ENCODE data around the gene RHEBL1. TPM values are rescaled to one million over a fixed set of nuclear protein-coding genes. Genes with fewer than 3 reads are reported as not detected.
"Not testable (repeated sequence)": the region's sequence is repeated elsewhere in the genome, so short reads cannot be mapped to it uniquely, and the experiment has no call there.

Gene RHEBL1
- total and polyA plus RNA-seq, 3 experiments from 2014 or later, result 8.0 to 10.2 (median 10.1) TPM

DNA sequence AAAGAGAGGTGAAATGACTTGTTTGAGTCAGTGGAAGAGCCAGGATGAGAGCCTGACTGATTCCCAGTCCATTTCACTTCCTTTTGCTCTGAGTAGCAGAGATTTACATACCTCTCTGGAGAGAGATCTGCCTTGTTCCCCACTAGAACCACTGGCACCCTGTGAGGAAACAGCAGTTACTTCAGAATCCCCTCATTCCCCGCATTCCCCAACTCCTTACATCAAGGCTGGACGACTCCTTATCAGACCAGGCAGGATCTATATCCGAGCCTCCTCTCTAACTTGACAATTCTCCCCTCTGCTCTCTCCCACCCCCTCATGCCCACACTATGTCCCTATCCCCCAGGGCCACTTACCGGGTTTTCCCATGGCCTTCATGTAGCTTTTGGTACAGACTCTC, 3.7 kb downstream of the RHEBL1 start:
- peaks cover 21% of the 10 kb centered on the region for H3K4me1 ChIP-seq (ENCODE audit: insufficient read depth, low read length)
- H3K4me3 Mint-ChIP-seq, result peak overlapping the region in 1 of 7 donors; percentile 30
- no peak for DNase-seq
- peak overlapping the region in 5 of 8 donors; percentile 16 to 92 (median 35) for H3K27ac Mint-ChIP-seq
- no peaks in the 10 kb centered on the region for H3K9me3 Mint-ChIP-seq
- no peak overlapping the region for H3K27ac ChIP-seq (ENCODE audit: low read depth, low read length)
- H3K27me3 Mint-ChIP-seq, result peaks cover 0 to 2% of the 10 kb centered on the region in 2 donors
- H3K4me1 Mint-ChIP-seq, result peaks cover 26 to 32% (median 31%) of the 10 kb centered on the region in 3 donors
- H3K9me3 ChIP-seq (ENCODE audit: low read length), result no peaks in the 10 kb centered on the region
- H3K36me3 ChIP-seq (ENCODE audit: insufficient read depth, low read length), result no peaks in the 10 kb centered on the region
- no peaks in the 10 kb centered on the region for H3K27me3 ChIP-seq (ENCODE audit: insufficient read depth, low read length, poor library complexity, severe bottlenecking)
- no peak overlapping the region for H3K4me3 ChIP-seq (ENCODE audit: low read length)
- CTCF ChIA-PET, result interaction anchor here (3.8 to 7.7 kb wide), 3 partner anchors 20 to 33 kb away, joined by 48 to 111 read pairs (median 62); partner anchors contain the start of gene DHH
- POLR2A ChIA-PET, result no interaction called here
- H3K36me3 Mint-ChIP-seq, result peaks cover 0 to 9% (median 0%) of the 10 kb centered on the region in 3 donors

GRCh38 chr12:49064767-49065152, 5.0 kb downstream of the RHEBL1 start:
- Histone ChIP-seq H3K4me1 (ENCODE audit: insufficient read depth, low read length) (peaks cover 19% of the 10 kb centered on the region), H3K4me3 (ENCODE audit: low read length) (no peak overlapping the region), H3K27ac (ENCODE audit: low read depth, low read length) (no peak overlapping the region), H3K27me3 (ENCODE audit: insufficient read depth, low read length, poor library complexity, severe bottlenecking) (no peaks in the 10 kb centered on the region), H3K9me3 (ENCODE audit: low read length) (no peaks in the 10 kb centered on the region), H3K36me3 (ENCODE audit: insufficient read depth, low read length) (no peaks in the 10 kb centered on the region)
- no peak for DNase-seq
- Mint-ChIP-seq H3K36me3 (peaks cover 0 to 13% (median 0%) of the 10 kb centered on the region in 3 donors), H3K4me1 (peaks cover 22 to 30% (median 26%) of the 10 kb centered on the region in 3 donors), H3K4me3 (no peak overlapping the region), H3K27ac (peak overlapping the region in 3 of 8 donors; percentile 4 to 46 (median 28)), H3K27me3 (peaks cover 0 to 5% of the 10 kb centered on the region in 2 donors), H3K9me3 (no peaks in the 10 kb centered on the region)
- POLR2A ChIA-PET, result interaction anchor here (2.2 kb wide), 1 partner anchor 124 kb away, joined by 5 read pairs; the partner anchor contains the start of gene TUBA1A
- CTCF ChIA-PET, result interaction anchor here (0.7 to 7.7 kb wide), 20 partner anchors 8 to 170 kb away, joined by 3 to 111 read pairs (median 7); partner anchors contain the start of genes DHH, TUBA1A, TUBA1B and WNT1

- peaks cover 35% of the 10 kb centered on the region for H3K4me1 ChIP-seq (ENCODE audit: insufficient read depth, low read length)
- POLR2A ChIA-PET; H3K4me3 ChIP-seq (ENCODE audit: low read length); H3K36me3 ChIP-seq (ENCODE audit: insufficient read depth, low read length); H3K27ac ChIP-seq (ENCODE audit: low read depth, low read length); H3K27me3 ChIP-seq (ENCODE audit: insufficient read depth, low read length, poor library complexity, severe bottlenecking); H3K9me3 Mint-ChIP-seq; H3K9me3 ChIP-seq (ENCODE audit: low read length); H3K27me3 Mint-ChIP-seq; DNase-seq: not testable (repeated sequence)
- CTCF ChIA-PET, result interaction anchor here (5.2 to 7.7 kb wide), 2 partner anchors 24 to 32 kb away, joined by 62 to 111 read pairs; partner anchors contain the start of gene DHH
- H3K36me3 Mint-ChIP-seq, result peaks cover 0 to 19% (median 0%) of the 10 kb centered on the region in 3 donors
- H3K4me1 Mint-ChIP-seq, result peaks cover 31 to 44% (median 39%) of the 10 kb centered on the region in 3 donors
- peak overlapping the region in 4 of 8 donors; percentile 26 to 68 (median 44) for H3K27ac Mint-ChIP-seq
- H3K4me3 Mint-ChIP-seq, result peak overlapping the region in 5 of 7 donors; percentile 11 to 97 (median 47)
Observed at GRCh38 chr12:49061916-49062315, 7.9 kb downstream of the RHEBL1 start.

DNA sequence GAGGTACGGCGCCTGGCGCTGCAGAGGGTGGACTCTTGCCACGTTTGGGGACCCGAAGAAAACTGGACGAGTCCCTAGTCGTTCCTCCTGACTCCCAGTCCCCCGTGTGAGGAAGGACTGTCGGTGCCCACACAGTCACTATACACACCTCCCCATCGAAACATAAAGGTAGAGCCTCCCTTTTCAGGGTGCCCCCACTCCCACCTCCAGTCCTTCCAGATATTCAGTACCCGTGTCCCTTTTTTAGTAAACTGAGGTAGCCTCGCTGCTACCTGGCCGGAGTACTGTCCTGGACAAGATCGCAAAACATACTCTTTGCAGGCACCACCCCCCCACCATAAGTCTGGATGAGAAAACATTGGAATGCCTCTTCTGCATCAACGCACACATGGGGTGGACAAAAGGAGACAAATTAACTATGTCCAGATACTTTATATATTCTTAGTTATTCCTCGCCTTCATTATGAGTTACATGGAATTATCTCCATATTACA, 8.6 kb downstream of the RHEBL1 start:
- Mint-ChIP-seq H3K4me1 (peaks cover 38 to 51% (median 46%) of the 10 kb centered on the region in 3 donors), H3K9me3 (no peaks in the 10 kb centered on the region), H3K27ac (peak overlapping the region; percentile 68 to 100 (median 97)), H3K27me3 (peaks cover 0 to 5% of the 10 kb centered on the region in 2 donors), H3K4me3 (peak overlapping the region; percentile 92 to 99 (median 95)), H3K36me3 (peaks cover 0 to 17% (median 0%) of the 10 kb centered on the region in 3 donors)
- no peak for DNase-seq
- ChIA-PET POLR2A (interaction anchor here (1.0 to 1.5 kb wide), 2 partner anchors 9 to 174 kb away, joined by 4 to 7 read pairs; partner anchors contain the start of gene RHEBL1), CTCF (interaction anchor here (0.8 to 7.7 kb wide), 3 partner anchors 8 to 27 kb away, joined by 3 to 111 read pairs (median 8); partner anchors contain the start of gene RHEBL1)
- Histone ChIP-seq H3K27me3 (ENCODE audit: insufficient read depth, low read length, poor library complexity, severe bottlenecking) (no peaks in the 10 kb centered on the region), H3K9me3 (ENCODE audit: low read length) (no peaks in the 10 kb centered on the region), H3K36me3 (ENCODE audit: insufficient read depth, low read length) (no peaks in the 10 kb centered on the region), H3K4me3 (ENCODE audit: low read length) (peak overlapping the region; percentile 83), H3K27ac (ENCODE audit: low read depth, low read length) (peak overlapping the region; percentile 90), H3K4me1 (ENCODE audit: insufficient read depth, low read length) (peaks cover 42% of the 10 kb centered on the region)

DNA sequence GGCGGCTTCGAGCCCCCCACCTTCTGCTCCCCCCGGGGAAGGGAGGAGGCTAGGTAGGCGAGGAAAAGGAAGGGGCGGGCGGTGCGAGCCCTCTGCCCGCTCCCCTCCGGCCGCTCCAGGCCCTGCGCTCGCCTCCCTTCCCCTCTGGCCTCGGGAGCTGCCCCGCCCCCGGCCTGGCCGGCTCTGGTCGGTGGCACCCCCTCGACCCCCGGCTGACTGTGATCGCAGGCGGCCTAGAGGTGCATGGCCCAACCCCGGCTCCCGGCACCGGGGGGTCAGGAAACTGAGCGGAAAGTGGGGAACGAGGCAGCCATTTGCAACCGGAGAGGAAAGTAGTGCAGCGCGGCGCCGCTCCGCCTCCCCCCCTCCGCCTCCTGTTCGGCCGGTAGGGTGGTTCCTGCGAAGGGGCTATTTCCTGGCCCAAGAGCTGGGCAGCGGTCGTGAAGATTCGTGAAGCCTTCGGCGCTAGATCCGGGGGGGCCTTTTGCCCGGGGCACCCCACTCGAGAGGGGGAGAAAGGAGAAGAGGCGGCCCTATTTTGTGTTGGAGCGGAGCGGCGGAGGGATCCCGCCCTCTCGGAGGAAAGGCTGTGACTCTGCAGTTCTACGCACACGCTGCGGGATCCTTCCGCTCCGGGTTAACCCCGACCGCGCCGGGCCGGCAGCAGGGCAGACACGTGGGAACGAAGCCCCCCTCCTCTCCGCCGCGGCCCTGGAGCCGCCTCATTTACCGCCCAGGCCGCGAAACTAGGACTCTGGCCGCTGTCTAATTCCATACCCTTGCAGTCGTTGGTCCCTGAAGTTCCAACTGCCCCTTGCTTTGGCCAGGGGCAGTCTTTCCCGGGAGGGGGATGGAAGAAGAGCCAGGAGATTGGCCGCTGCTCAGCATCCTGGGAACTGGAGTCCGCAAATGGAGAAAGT, 9.3 kb downstream of the RHEBL1 start, which contains the start of gene KMT2D:
Gene KMT2D (minus strand): TSS at position 558 of the 920 bp plus-strand sequence. CDS start 5,470 bp downstream, outside the sequence.
- H3K27ac Mint-ChIP-seq, result peak within 1 kb of the TSS; percentile 79 to 100 (median 97)
- DNase-seq, result peak; percentile 80 to 93 (median 89)
- Histone ChIP-seq H3K36me3 (ENCODE audit: insufficient read depth, low read length) (no peaks in the 10 kb centered on the region), H3K27me3 (ENCODE audit: insufficient read depth, low read length, poor library complexity, severe bottlenecking) (no peaks in the 10 kb centered on the region), H3K4me3 (ENCODE audit: low read length) (peak within 1 kb of the TSS; percentile 83), H3K4me1 (ENCODE audit: insufficient read depth, low read length) (peaks cover 50% of the 10 kb centered on the region), H3K9me3 (ENCODE audit: low read length) (no peaks in the 10 kb centered on the region), H3K27ac (ENCODE audit: low read depth, low read length) (peak within 1 kb of the TSS; percentile 90)
- CTCF ChIA-PET, result interaction anchor here (0.8 to 1.8 kb wide), 2 partner anchors 9 to 28 kb away, joined by 3 to 8 read pairs; partner anchors contain the start of gene RHEBL1
- peaks cover 46 to 58% (median 53%) of the 10 kb centered on the region in 3 donors for H3K4me1 Mint-ChIP-seq
- H3K4me3 Mint-ChIP-seq, result peak within 1 kb of the TSS; percentile 92 to 99 (median 95)
- H3K9me3 Mint-ChIP-seq, result no peaks in the 10 kb centered on the region
- H3K27me3 Mint-ChIP-seq, result peaks cover 0 to 5% of the 10 kb centered on the region in 2 donors
- H3K36me3 Mint-ChIP-seq, result peaks cover 0 to 19% (median 0%) of the 10 kb centered on the region in 3 donors
- POLR2A ChIA-PET, result interaction anchor here (1.0 to 1.5 kb wide), 3 partner anchors 9 to 175 kb away, joined by 4 to 7 read pairs (median 4); partner anchors contain the start of gene RHEBL1

- Histone ChIP-seq H3K27me3 (ENCODE audit: insufficient read depth, low read length, poor library complexity, severe bottlenecking) (no peaks in the 10 kb centered on the region), H3K36me3 (ENCODE audit: insufficient read depth, low read length) (peaks cover 7% of the 10 kb centered on the region), H3K27ac (ENCODE audit: low read depth, low read length) (peak overlapping the region; percentile 90), H3K4me1 (ENCODE audit: insufficient read depth, low read length) (peaks cover 58% of the 10 kb centered on the region), H3K9me3 (ENCODE audit: low read length) (no peaks in the 10 kb centered on the region), H3K4me3 (ENCODE audit: low read length) (peak overlapping the region; percentile 83)
- CTCF ChIA-PET, result interaction anchor here (0.9 to 1.8 kb wide), 2 partner anchors 29 to 39 kb away, joined by 5 to 8 read pairs; no protein-coding TSS in a partner anchor
- Mint-ChIP-seq H3K4me1 (peaks cover 55 to 68% (median 62%) of the 10 kb centered on the region in 3 donors), H3K9me3 (no peaks in the 10 kb centered on the region), H3K36me3 (peaks cover 0 to 25% (median 4%) of the 10 kb centered on the region in 3 donors), H3K27ac (peak overlapping the region; percentile 79 to 96 (median 92)), H3K4me3 (peak overlapping the region; percentile 76 to 96 (median 92)), H3K27me3 (peaks cover 0 to 5% of the 10 kb centered on the region in 2 donors)
- POLR2A ChIA-PET, result interaction anchor here (1.0 to 1.5 kb wide), 3 partner anchors 10 to 71 kb away, joined by 4 to 7 read pairs (median 4); partner anchors contain the start of genes LMBR1L and RHEBL1
- DNase-seq, result peak in 2 of 5 donors; percentile 9 to 27
Observed at GRCh38 chr12:49059299-49060171, 10.2 kb downstream of the RHEBL1 start.

DNA sequence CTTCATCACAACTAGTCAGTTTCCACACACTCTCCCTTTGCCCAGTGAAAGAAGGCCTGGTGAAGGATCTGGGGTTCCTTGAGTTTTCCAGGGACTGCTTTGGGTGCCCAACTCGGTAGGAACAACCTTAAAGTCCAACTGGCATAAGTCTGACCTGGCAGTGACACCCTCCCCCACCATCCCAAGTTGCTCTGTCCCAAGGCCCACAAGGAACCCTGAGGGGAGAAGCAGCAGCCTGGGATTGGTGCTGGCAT, 10.8 kb downstream of the RHEBL1 start:
- H3K9me3 Mint-ChIP-seq, result no peaks in the 10 kb centered on the region
- H3K4me1 Mint-ChIP-seq, result peaks cover 54 to 71% (median 61%) of the 10 kb centered on the region in 3 donors
- ChIA-PET CTCF (interaction anchor here (0.7 to 1.3 kb wide), 3 partner anchors 15 to 39 kb away, joined by 3 to 5 read pairs (median 3); no protein-coding TSS in a partner anchor), POLR2A (interaction anchor here (1.5 kb wide), 1 partner anchor 51 kb away, joined by 4 read pairs; the partner anchor contains the start of gene LMBR1L)
- Histone ChIP-seq H3K27ac (ENCODE audit: low read depth, low read length) (peak overlapping the region; percentile 90), H3K4me3 (ENCODE audit: low read length) (peak overlapping the region; percentile 83), H3K9me3 (ENCODE audit: low read length) (no peaks in the 10 kb centered on the region), H3K27me3 (ENCODE audit: insufficient read depth, low read length, poor library complexity, severe bottlenecking) (no peaks in the 10 kb centered on the region), H3K36me3 (ENCODE audit: insufficient read depth, low read length) (peaks cover 12% of the 10 kb centered on the region), H3K4me1 (ENCODE audit: insufficient read depth, low read length) (peaks cover 58% of the 10 kb centered on the region)
- H3K36me3 Mint-ChIP-seq, result peaks cover 0 to 30% (median 4%) of the 10 kb centered on the region in 3 donors
- peak overlapping the region; percentile 76 to 96 (median 92) for H3K4me3 Mint-ChIP-seq
- peak overlapping the region; percentile 79 to 96 (median 92) for H3K27ac Mint-ChIP-seq
- H3K27me3 Mint-ChIP-seq, result peaks cover 0 to 5% of the 10 kb centered on the region in 2 donors
- no peak for DNase-seq
